Stimulated activated CD4-positive, alpha-beta T cell treated with anti-CD3 and anti-CD28 coated beads, Interleukin-2, amount 100 ng/mL, for 24 hours (primary cell): ENCODE data around the gene MMP28.
"Not testable (repeated sequence)": the region's sequence is repeated elsewhere in the genome, so short reads cannot be mapped to it uniquely, and the experiment has no call there.

ENCODE experiments used
- DNase-seq, 2 donors: peaks; one replicate each; pipeline ENCODE4 v3.0.0-alpha.2; 2020

The MMP28 gene

GRCh38 chr17:35765086-35765710 lies 30.2 kb downstream of the MMP28 start:
- no peak for DNase-seq

GRCh38 chr17:35764123-35764991 lies 31.1 kb downstream of the MMP28 start:
- peak; percentile 87 to 94 for DNase-seq

GRCh38 chr17:35763767-35764122 lies 31.7 kb downstream of the MMP28 start:
- DNase-seq = no peak

- no peak for DNase-seq
These were observed 33.8 kb downstream of the MMP28 start for GRCh38 chr17:35761601-35762000.

- no peak for DNase-seq
These were observed 34.9 kb downstream of the MMP28 start, which contains the start of gene C17orf50 for GRCh38 chr17:35760587-35760986. Gene C17orf50, plus strand, starts transcription at chr17:35760887. Its CDS starts 55 bp downstream, at chr17:35760942.

GRCh38 chr17:35757243-35757642 lies 38.2 kb downstream of the MMP28 start:
- no peak for DNase-seq

- no peak for DNase-seq
These were observed 42.3 kb downstream of the MMP28 start, which contains the start of gene GAS2L2 for GRCh38 chr17:35752945-35753764. Gene GAS2L2, minus strand, starts transcription at chr17:35753239. Its CDS starts 389 bp downstream, at chr17:35752850.

- DNase-seq = no peak
These were observed 43.0 kb downstream of the MMP28 start for GRCh38 chr17:35752471-35752870.

- DNase-seq = not testable (repeated sequence)
These were observed 43.9 kb downstream of the MMP28 start for GRCh38 chr17:35751541-35751940.

- no peak for DNase-seq
These were observed 44.7 kb downstream of the MMP28 start for GRCh38 chr17:35750526-35751395.

- no peak for DNase-seq
These were observed 45.7 kb downstream of the MMP28 start for GRCh38 chr17:35749560-35750412.

- DNase-seq = no peak
These were observed 46.5 kb downstream of the MMP28 start for GRCh38 chr17:35748979-35749378.

- DNase-seq = no peak
These were observed 47.0 kb downstream of the MMP28 start for GRCh38 chr17:35748341-35748841.

- peak; percentile 85 to 86 for DNase-seq
These were observed 47.9 kb downstream of the MMP28 start for GRCh38 chr17:35747540-35748017.

- DNase-seq = no peak
These were observed 49.6 kb downstream of the MMP28 start for GRCh38 chr17:35745749-35746320.

GRCh38 chr17:35745246-35745645 lies 50.2 kb downstream of the MMP28 start:
- DNase-seq = no peak

- no peak for DNase-seq
These were observed 50.6 kb downstream of the MMP28 start for GRCh38 chr17:35744830-35745229.

GRCh38 chr17:35743626-35744328 lies 51.7 kb downstream of the MMP28 start:
- DNase-seq = no peak

- no peak for DNase-seq
These were observed 52.5 kb downstream of the MMP28 start for GRCh38 chr17:35742896-35743477.
